ENCODE results near the gene MSL1. TPM values are rescaled to one million over a fixed set of nuclear protein-coding genes. Genes with fewer than 3 reads are reported as not detected.

MSL1 gene
- total and polyA plus RNA-seq, 4 experiments from 2014 or later = 6.0 to 133 (median 69.3) TPM

- no peaks in the 10 kb centered on the region for H3K9me3 ChIP-seq (ENCODE audit: control insufficient read depth in 1 of 2, low read length in 2 of 2)
- ChIA-PET POLR2A (ENCODE audit: partially characterized antibody) (interaction anchor here (1.2 to 15.8 kb wide), 8 partner anchors 8 to 50 kb away, joined by 4 to 304 read pairs (median 18); partner anchors contain the start of genes MED24, NR1D1 and THRA), CTCF (ENCODE audit: partially characterized antibody) (interaction anchor here (0.8 to 26.4 kb wide), 29 partner anchors 10 to 228 kb away, joined by 3 to 543 read pairs (median 6); partner anchors contain the start of genes CASC3, MED24, NR1D1 and PSMD3)
- peaks cover 0 to 1% (median 0%) of the 10 kb centered on the region in 8 donors for H3K9me3 Mint-ChIP-seq
- no peaks in the 10 kb centered on the region for H3K36me3 ChIP-seq (ENCODE audit: insufficient read depth, low read length)
- no peak overlapping the region for H3K4me3 Mint-ChIP-seq
- H3K27me3 Mint-ChIP-seq = no peaks in the 10 kb centered on the region
- H3K27ac ChIP-seq (ENCODE audit: low read depth, low read length) = no peak overlapping the region
- peaks cover 43% of the 10 kb centered on the region for H3K4me1 ChIP-seq (ENCODE audit: insufficient read depth, low read length)
- peaks cover 8 to 21% of the 10 kb centered on the region in 2 donors for H3K36me3 Mint-ChIP-seq
- H3K27ac Mint-ChIP-seq = peak overlapping the region in 6 of 7 donors; percentile 25 to 93 (median 66)
- no peak overlapping the region for H3K4me3 ChIP-seq (ENCODE audit: low read length in 2 of 2)
- peaks cover 24 to 51% (median 38%) of the 10 kb centered on the region in 4 donors for H3K4me1 Mint-ChIP-seq
- DNase-seq = no peak
- H3K27me3 ChIP-seq (ENCODE audit: insufficient read depth, low read length) = no peaks in the 10 kb centered on the region
- intact Hi-C loops (cut with micrococcal nuclease) = loop anchor here (1.0 to 2.0 kb wide), 3 partner anchors 24 to 62 kb away; no protein-coding TSS in a partner anchor
Observed at GRCh38 chr17:40074871-40075200, 46.9 kb upstream of the MSL1 start.

GRCh38 chr17:40075201-40075941 is 46.4 kb upstream of the MSL1 start:
- H3K9me3 ChIP-seq (ENCODE audit: control insufficient read depth in 1 of 2, low read length in 2 of 2) = no peaks in the 10 kb centered on the region
- H3K27ac Mint-ChIP-seq = peak overlapping the region; percentile 60 to 93 (median 77)
- no peaks in the 10 kb centered on the region for H3K36me3 ChIP-seq (ENCODE audit: insufficient read depth, low read length)
- H3K4me3 Mint-ChIP-seq = peak overlapping the region in 7 of 8 donors; percentile 17 to 80 (median 35)
- ChIA-PET POLR2A (ENCODE audit: partially characterized antibody) (interaction anchor here (0.6 to 15.8 kb wide), 12 partner anchors 9 to 64 kb away, joined by 3 to 304 read pairs (median 8); partner anchors contain the start of genes CASC3, MED24, NR1D1 and THRA), CTCF (ENCODE audit: partially characterized antibody) (interaction anchor here (0.6 to 26.4 kb wide), 35 partner anchors 10 to 236 kb away, joined by 3 to 543 read pairs (median 4); partner anchors contain the start of genes CASC3, MED24, NR1D1 and PSMD3)
- peaks cover 0 to 1% (median 0%) of the 10 kb centered on the region in 8 donors for H3K9me3 Mint-ChIP-seq
- H3K4me1 ChIP-seq (ENCODE audit: insufficient read depth, low read length) = peaks cover 38% of the 10 kb centered on the region
- H3K27ac ChIP-seq (ENCODE audit: low read depth, low read length) = peak overlapping the region; percentile 8
- H3K27me3 ChIP-seq (ENCODE audit: insufficient read depth, low read length) = no peaks in the 10 kb centered on the region
- H3K27me3 Mint-ChIP-seq = no peaks in the 10 kb centered on the region
- peak; percentile 59 to 71 (median 63) for DNase-seq
- H3K36me3 Mint-ChIP-seq = peaks cover 8 to 22% of the 10 kb centered on the region in 2 donors
- intact Hi-C loops (cut with micrococcal nuclease) = loop anchor here (1.0 to 2.0 kb wide), 3 partner anchors 24 to 63 kb away; no protein-coding TSS in a partner anchor
- peaks cover 20 to 45% (median 33%) of the 10 kb centered on the region in 4 donors for H3K4me1 Mint-ChIP-seq
- no peak overlapping the region for H3K4me3 ChIP-seq (ENCODE audit: low read length in 2 of 2)

DNA sequence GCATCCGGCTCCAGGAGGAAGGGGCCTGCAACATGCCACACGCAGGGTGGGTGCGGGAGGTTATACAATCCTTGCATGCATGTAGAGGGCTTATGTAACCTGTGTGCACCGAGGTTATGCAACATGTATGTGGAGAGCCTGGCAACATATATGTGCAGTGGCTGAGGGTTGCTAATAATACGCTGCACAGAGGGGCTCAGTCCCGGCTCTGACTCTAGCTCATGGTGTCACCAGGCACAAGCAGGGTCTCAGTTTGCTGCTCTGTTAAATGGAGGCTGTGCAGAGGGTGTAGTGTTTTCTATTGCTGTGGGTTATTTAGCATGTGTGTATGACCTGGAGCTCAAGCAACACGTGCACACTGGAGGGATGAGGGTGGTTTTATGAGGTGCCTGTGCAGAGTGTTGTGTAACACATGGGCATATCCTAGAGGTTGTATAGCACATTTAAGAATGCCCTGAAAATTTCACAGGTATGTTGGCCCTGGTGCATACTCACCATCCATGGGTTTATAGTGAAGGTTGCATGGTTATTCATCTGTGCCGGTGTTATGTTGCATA is 45.8 kb upstream of the MSL1 start:
- Mint-ChIP-seq H3K36me3 (peaks cover 8 to 24% of the 10 kb centered on the region in 2 donors), H3K9me3 (peaks cover 0 to 1% (median 0%) of the 10 kb centered on the region in 8 donors), H3K27ac (peak overlapping the region in 4 of 7 donors; percentile 54 to 93 (median 66)), H3K4me1 (peaks cover 17 to 39% (median 29%) of the 10 kb centered on the region in 4 donors), H3K4me3 (peak overlapping the region in 4 of 8 donors; percentile 35 to 80 (median 63)), H3K27me3 (no peaks in the 10 kb centered on the region)
- Histone ChIP-seq H3K27ac (ENCODE audit: low read depth, low read length) (no peak overlapping the region), H3K9me3 (ENCODE audit: control insufficient read depth in 1 of 2, low read length in 2 of 2) (no peaks in the 10 kb centered on the region), H3K27me3 (ENCODE audit: insufficient read depth, low read length) (no peaks in the 10 kb centered on the region), H3K4me3 (ENCODE audit: low read length in 2 of 2) (no peak overlapping the region), H3K4me1 (ENCODE audit: insufficient read depth, low read length) (peaks cover 31% of the 10 kb centered on the region), H3K36me3 (ENCODE audit: insufficient read depth, low read length) (no peaks in the 10 kb centered on the region)
- intact Hi-C loops (cut with micrococcal nuclease) = loop anchor here (1.0 to 2.0 kb wide), 3 partner anchors 23 to 63 kb away; no protein-coding TSS in a partner anchor
- ChIA-PET POLR2A (ENCODE audit: partially characterized antibody) (interaction anchor here (0.6 to 15.8 kb wide), 12 partner anchors 9 to 64 kb away, joined by 3 to 304 read pairs (median 8); partner anchors contain the start of genes CASC3, MED24, NR1D1 and THRA), CTCF (ENCODE audit: partially characterized antibody) (interaction anchor here (0.6 to 26.4 kb wide), 27 partner anchors 9 to 235 kb away, joined by 3 to 543 read pairs (median 7); partner anchors contain the start of genes CASC3, MED24, NR1D1 and PSMD3)
- peak in 1 of 5 donors; percentile 2 for DNase-seq

GRCh38 chr17:40076591-40076990 is 45.2 kb upstream of the MSL1 start:
- H3K36me3 Mint-ChIP-seq = peaks cover 8 to 25% of the 10 kb centered on the region in 2 donors
- intact Hi-C loops (cut with micrococcal nuclease) = no loop called here
- H3K4me1 Mint-ChIP-seq = peaks cover 17 to 33% (median 27%) of the 10 kb centered on the region in 4 donors
- H3K27me3 ChIP-seq (ENCODE audit: insufficient read depth, low read length) = no peaks in the 10 kb centered on the region
- POLR2A ChIA-PET (ENCODE audit: partially characterized antibody) = interaction anchor here (1.7 to 15.8 kb wide), 6 partner anchors 12 to 45 kb away, joined by 3 to 304 read pairs (median 18); partner anchors contain the start of genes MED24 and NR1D1
- no peaks in the 10 kb centered on the region for H3K36me3 ChIP-seq (ENCODE audit: insufficient read depth, low read length)
- H3K4me3 Mint-ChIP-seq = no peak overlapping the region
- CTCF ChIA-PET (ENCODE audit: partially characterized antibody) = interaction anchor here (1.1 to 26.4 kb wide), 11 partner anchors 9 to 126 kb away, joined by 3 to 543 read pairs (median 13); partner anchors contain the start of genes NR1D1 and THRA
- H3K27me3 Mint-ChIP-seq = no peaks in the 10 kb centered on the region
- peaks cover 26% of the 10 kb centered on the region for H3K4me1 ChIP-seq (ENCODE audit: insufficient read depth, low read length)
- peaks cover 0 to 1% (median 0%) of the 10 kb centered on the region in 8 donors for H3K9me3 Mint-ChIP-seq
- H3K4me3 ChIP-seq (ENCODE audit: low read length in 2 of 2) = no peak overlapping the region
- no peak overlapping the region for H3K27ac ChIP-seq (ENCODE audit: low read depth, low read length)
- no peak overlapping the region for H3K27ac Mint-ChIP-seq
- DNase-seq = peak in 1 of 5 donors; percentile 5
- no peaks in the 10 kb centered on the region for H3K9me3 ChIP-seq (ENCODE audit: control insufficient read depth in 1 of 2, low read length in 2 of 2)

GRCh38 chr17:40079545-40079944 is 42.2 kb upstream of the MSL1 start:
- intact Hi-C loops (cut with micrococcal nuclease) = no loop called here
- peaks cover 11 to 23% (median 18%) of the 10 kb centered on the region in 4 donors for H3K4me1 Mint-ChIP-seq
- peaks cover 21 to 38% of the 10 kb centered on the region in 2 donors for H3K36me3 Mint-ChIP-seq
- no peak for DNase-seq
- H3K4me3 Mint-ChIP-seq = no peak overlapping the region
- Histone ChIP-seq H3K27ac (ENCODE audit: low read depth, low read length) (no peak overlapping the region), H3K4me1 (ENCODE audit: insufficient read depth, low read length) (peaks cover 17% of the 10 kb centered on the region), H3K4me3 (ENCODE audit: low read length in 2 of 2) (no peak overlapping the region), H3K9me3 (ENCODE audit: control insufficient read depth in 1 of 2, low read length in 2 of 2) (no peaks in the 10 kb centered on the region), H3K27me3 (ENCODE audit: insufficient read depth, low read length) (no peaks in the 10 kb centered on the region), H3K36me3 (ENCODE audit: insufficient read depth, low read length) (peaks cover 10% of the 10 kb centered on the region)
- H3K27ac Mint-ChIP-seq = peak overlapping the region in 3 of 7 donors; percentile 25 to 30 (median 29)
- H3K9me3 Mint-ChIP-seq = peaks cover 0 to 1% (median 0%) of the 10 kb centered on the region in 8 donors
- no peaks in the 10 kb centered on the region for H3K27me3 Mint-ChIP-seq
- ChIA-PET POLR2A (ENCODE audit: partially characterized antibody) (no interaction called here), CTCF (ENCODE audit: partially characterized antibody) (interaction anchor here (1.2 to 26.4 kb wide), 3 partner anchors 15 to 70 kb away, joined by 3 to 543 read pairs (median 139); partner anchors contain the start of genes NR1D1 and THRA)

DNA sequence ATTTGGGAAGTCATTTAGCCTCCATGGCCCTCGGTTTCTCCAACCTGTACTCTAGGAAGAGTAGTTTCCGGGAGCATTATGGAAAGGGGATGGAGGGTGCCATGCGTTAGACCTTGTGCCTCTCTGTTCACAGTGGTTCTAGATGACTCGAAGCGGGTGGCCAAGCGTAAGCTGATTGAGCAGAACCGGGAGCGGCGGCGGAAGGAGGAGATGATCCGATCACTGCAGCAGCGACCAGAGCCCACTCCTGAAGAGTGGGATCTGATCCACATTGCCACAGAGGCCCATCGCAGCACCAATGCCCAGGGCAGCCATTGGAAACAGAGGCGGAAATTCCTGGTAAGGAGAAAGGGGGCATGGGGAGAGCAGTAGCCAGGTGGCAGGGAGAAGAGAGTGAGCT is 37.3 kb upstream of the MSL1 start:
- H3K36me3 ChIP-seq (ENCODE audit: insufficient read depth, low read length) = peaks cover 42% of the 10 kb centered on the region
- intact Hi-C loops (cut with micrococcal nuclease) = no loop called here
- Mint-ChIP-seq H3K36me3 (peaks cover 28 to 49% of the 10 kb centered on the region in 2 donors), H3K4me1 (peaks cover 5 to 19% (median 9%) of the 10 kb centered on the region in 4 donors), H3K27ac (peak overlapping the region in 2 of 7 donors; percentile 59 to 61), H3K9me3 (no peaks in the 10 kb centered on the region), H3K27me3 (no peaks in the 10 kb centered on the region), H3K4me3 (no peak overlapping the region)
- no peak overlapping the region for H3K4me3 ChIP-seq (ENCODE audit: low read length in 2 of 2)
- H3K27me3 ChIP-seq (ENCODE audit: insufficient read depth, low read length) = no peaks in the 10 kb centered on the region
- CTCF ChIA-PET (ENCODE audit: partially characterized antibody) = interaction anchor here (0.7 to 3.6 kb wide), 8 partner anchors 10 to 116 kb away, joined by 3 to 54 read pairs (median 10); partner anchors contain the start of gene NR1D1
- peaks cover 5% of the 10 kb centered on the region for H3K4me1 ChIP-seq (ENCODE audit: insufficient read depth, low read length)
- H3K9me3 ChIP-seq (ENCODE audit: control insufficient read depth in 1 of 2, low read length in 2 of 2) = no peaks in the 10 kb centered on the region
- H3K27ac ChIP-seq (ENCODE audit: low read depth, low read length) = no peak overlapping the region
- POLR2A ChIA-PET (ENCODE audit: partially characterized antibody) = interaction anchor here (0.6 to 1.3 kb wide), 3 partner anchors 9 to 56 kb away, joined by 3 to 5 read pairs (median 5); partner anchors contain the start of gene CASC3
- peak in 1 of 5 donors; percentile 4 for DNase-seq
